ENCODE results near the gene IL12RB1.

DNA sequence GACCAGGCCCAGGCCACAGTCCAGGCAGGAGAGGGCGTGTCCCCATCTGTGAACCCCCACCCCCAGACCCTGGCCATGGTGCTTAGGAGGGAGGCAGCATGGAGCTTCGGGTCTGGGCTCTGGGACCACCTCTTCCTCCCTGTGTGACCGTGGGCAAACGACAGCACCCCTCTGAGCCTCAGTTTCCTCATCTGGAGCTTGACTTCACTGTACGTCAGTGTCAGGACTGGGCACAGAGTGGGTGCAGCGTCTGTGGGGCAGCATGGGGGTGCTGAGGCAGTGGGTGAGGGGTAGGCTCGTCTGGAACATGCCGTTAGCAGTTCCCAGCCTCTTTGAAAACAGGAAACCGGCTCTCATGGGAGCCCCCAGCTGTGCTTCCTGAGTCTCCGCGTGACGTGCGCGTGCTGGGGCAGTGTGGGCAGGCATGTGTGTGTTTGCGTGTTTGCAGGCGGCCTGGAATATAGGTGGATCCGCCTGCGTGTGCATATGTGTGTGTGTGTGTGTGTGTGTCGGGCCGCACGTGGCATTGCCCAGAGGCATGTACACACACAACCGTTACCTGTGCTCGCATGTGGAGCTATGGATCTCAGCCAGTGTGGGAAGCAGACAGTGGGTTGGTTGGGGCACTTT is 63.0 kb downstream of the IL12RB1 start:
- TF ChIP-seq, protein P1, sequence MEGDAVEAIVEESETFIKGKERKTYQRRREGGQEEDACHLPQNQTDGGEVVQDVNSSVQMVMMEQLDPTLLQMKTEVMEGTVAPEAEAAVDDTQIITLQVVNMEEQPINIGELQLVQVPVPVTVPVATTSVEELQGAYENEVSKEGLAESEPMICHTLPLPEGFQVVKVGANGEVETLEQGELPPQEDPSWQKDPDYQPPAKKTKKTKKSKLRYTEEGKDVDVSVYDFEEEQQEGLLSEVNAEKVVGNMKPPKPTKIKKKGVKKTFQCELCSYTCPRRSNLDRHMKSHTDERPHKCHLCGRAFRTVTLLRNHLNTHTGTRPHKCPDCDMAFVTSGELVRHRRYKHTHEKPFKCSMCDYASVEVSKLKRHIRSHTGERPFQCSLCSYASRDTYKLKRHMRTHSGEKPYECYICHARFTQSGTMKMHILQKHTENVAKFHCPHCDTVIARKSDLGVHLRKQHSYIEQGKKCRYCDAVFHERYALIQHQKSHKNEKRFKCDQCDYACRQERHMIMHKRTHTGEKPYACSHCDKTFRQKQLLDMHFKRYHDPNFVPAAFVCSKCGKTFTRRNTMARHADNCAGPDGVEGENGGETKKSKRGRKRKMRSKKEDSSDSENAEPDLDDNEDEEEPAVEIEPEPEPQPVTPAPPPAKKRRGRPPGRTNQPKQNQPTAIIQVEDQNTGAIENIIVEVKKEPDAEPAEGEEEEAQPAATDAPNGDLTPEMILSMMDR (IDR thresholded peaks at IDR 0.05): no peak
- peak in 1 of 2 donors; percentile 25 for TF ChIP-seq POLR2A (IDR thresholded peaks at IDR 0.05)

Measured in uterus (tissue), 2 donors.